ENCODE results near the gene APOO. TPM values are rescaled to one million over a fixed set of nuclear protein-coding genes. Genes with fewer than 3 reads are reported as not detected.
"Not testable (repeated sequence)": the region's sequence is repeated elsewhere in the genome, so short reads cannot be mapped to it uniquely, and the experiment has no call there.

APOO gene
- polyA plus RNA-seq, 1 donor from 2014 or later, result 42.5 TPM

DNA sequence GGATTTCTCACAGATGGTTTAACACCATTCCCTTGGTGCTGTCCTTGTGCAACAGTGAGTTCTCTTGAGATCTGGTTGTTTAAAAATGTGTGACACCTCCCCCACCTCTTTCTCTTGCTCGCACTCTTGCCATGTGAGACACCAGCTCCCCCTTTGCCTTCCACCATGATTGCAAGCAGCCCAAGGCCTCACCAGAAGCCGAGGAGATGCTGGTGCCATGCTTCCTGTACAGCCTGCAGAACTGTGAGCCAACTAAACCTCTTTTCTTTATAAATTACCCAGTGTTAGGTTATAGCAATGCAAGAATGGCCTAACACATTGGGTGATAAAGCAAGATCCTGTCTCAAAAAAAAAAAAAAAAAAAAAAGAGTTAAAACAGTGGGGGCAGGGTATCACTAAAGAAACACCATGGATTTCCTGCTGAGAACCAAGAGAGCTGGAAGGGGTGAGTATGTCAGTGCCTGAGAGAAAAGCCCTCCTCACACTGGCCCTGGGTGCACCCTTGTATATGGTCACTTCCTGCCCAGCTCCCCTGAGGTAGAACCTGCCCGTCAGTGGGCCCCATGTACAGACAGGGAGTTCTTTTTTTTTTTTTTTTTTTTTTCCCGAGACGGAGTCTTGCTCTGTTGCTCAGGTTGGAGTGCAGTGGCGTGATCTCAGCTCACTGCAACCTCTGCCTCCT is 46.4 kb downstream of the APOO start:
- no peaks in the 10 kb centered on the region for H3K9me2 ChIP-seq (ENCODE audit: insufficient read depth, low read length)
- H2AFZ ChIP-seq (ENCODE audit: low read depth, low read length), result no peak overlapping the region
- H3K36me3 ChIP-seq (ENCODE audit: insufficient read depth, low read length), result no peaks in the 10 kb centered on the region
- H3F3A ChIP-seq (ENCODE audit: insufficient read depth, low read length, poor library complexity, severe bottlenecking), result no peaks in the 10 kb centered on the region
- TF ChIP-seq, protein P1, sequence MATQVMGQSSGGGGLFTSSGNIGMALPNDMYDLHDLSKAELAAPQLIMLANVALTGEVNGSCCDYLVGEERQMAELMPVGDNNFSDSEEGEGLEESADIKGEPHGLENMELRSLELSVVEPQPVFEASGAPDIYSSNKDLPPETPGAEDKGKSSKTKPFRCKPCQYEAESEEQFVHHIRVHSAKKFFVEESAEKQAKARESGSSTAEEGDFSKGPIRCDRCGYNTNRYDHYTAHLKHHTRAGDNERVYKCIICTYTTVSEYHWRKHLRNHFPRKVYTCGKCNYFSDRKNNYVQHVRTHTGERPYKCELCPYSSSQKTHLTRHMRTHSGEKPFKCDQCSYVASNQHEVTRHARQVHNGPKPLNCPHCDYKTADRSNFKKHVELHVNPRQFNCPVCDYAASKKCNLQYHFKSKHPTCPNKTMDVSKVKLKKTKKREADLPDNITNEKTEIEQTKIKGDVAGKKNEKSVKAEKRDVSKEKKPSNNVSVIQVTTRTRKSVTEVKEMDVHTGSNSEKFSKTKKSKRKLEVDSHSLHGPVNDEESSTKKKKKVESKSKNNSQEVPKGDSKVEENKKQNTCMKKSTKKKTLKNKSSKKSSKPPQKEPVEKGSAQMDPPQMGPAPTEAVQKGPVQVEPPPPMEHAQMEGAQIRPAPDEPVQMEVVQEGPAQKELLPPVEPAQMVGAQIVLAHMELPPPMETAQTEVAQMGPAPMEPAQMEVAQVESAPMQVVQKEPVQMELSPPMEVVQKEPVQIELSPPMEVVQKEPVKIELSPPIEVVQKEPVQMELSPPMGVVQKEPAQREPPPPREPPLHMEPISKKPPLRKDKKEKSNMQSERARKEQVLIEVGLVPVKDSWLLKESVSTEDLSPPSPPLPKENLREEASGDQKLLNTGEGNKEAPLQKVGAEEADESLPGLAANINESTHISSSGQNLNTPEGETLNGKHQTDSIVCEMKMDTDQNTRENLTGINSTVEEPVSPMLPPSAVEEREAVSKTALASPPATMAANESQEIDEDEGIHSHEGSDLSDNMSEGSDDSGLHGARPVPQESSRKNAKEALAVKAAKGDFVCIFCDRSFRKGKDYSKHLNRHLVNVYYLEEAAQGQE (IDR thresholded peaks at IDR 0.05; ENCODE audit: borderline replicate concordance), result no peak
- TF ChIP-seq EP300 (conservative IDR thresholded peaks at IDR 0.05; ENCODE audit: poor library complexity, severe bottlenecking) (no peak), MXI1 (conservative IDR thresholded peaks at IDR 0.05; ENCODE audit: poor library complexity, severe bottlenecking) (no peak), SMC3 (conservative IDR thresholded peaks at IDR 0.05; ENCODE audit: poor library complexity) (no peak), TAF1 (IDR thresholded peaks at IDR 0.05; ENCODE audit: low read depth) (no peak), POLR2AphosphoS5 (IDR thresholded peaks at IDR 0.05) (no peak), EZH2 (IDR thresholded peaks at IDR 0.05; ENCODE audit: borderline replicate concordance, insufficient read depth, low read length, poor library complexity, severe bottlenecking) (no peak), RAD21 (conservative IDR thresholded peaks at IDR 0.05) (no peak)
- TF ChIP-seq, protein P2, sequence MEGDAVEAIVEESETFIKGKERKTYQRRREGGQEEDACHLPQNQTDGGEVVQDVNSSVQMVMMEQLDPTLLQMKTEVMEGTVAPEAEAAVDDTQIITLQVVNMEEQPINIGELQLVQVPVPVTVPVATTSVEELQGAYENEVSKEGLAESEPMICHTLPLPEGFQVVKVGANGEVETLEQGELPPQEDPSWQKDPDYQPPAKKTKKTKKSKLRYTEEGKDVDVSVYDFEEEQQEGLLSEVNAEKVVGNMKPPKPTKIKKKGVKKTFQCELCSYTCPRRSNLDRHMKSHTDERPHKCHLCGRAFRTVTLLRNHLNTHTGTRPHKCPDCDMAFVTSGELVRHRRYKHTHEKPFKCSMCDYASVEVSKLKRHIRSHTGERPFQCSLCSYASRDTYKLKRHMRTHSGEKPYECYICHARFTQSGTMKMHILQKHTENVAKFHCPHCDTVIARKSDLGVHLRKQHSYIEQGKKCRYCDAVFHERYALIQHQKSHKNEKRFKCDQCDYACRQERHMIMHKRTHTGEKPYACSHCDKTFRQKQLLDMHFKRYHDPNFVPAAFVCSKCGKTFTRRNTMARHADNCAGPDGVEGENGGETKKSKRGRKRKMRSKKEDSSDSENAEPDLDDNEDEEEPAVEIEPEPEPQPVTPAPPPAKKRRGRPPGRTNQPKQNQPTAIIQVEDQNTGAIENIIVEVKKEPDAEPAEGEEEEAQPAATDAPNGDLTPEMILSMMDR (IDR thresholded peaks at IDR 0.05; ENCODE audit: poor library complexity, severe bottlenecking), result no peak
- H3K9ac ChIP-seq (ENCODE audit: low read length), result no peak overlapping the region
- H3K4me3 ChIP-seq (ENCODE audit: low read length), result no peak overlapping the region
- H3K27me3 ChIP-seq (ENCODE audit: insufficient read depth, low read depth, low read length), result no peaks in the 10 kb centered on the region
- no peaks in the 10 kb centered on the region for H3K9me3 ChIP-seq (ENCODE audit: low read length)
- no peaks in the 10 kb centered on the region for H4K20me1 ChIP-seq (ENCODE audit: insufficient read depth)
- no peaks in the 10 kb centered on the region for H3K79me2 ChIP-seq (replicated peaks; ENCODE audit: insufficient read depth, low read length)
- no peak overlapping the region for H3K4me2 ChIP-seq (ENCODE audit: low read length)
- no peak overlapping the region for H3K27ac ChIP-seq (ENCODE audit: low read length)

DNA sequence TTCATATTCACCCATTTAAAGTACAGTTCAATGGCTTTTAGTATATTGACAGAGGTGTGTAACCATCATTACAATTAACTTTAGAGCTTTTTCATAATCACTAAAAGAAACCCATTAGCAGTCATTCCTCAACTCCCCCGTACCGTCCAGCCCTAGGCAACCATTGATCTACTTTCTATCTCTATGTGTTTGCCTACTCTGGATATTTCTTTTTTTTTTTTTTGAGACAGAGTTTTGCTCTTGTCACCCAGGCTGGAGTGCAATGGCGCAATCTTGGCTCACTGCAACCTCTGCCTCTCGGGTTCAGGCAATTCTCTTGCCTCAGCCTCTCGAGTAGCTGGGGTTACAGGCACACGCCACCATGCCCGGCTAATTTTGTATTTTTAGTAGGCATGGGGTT is 48.5 kb downstream of the APOO start:
- not testable (repeated sequence) for H3K27me3 ChIP-seq (ENCODE audit: insufficient read depth, low read depth, low read length); H3K4me3 ChIP-seq (ENCODE audit: low read length); H3K4me2 ChIP-seq (ENCODE audit: low read length); H2AFZ ChIP-seq (ENCODE audit: low read depth, low read length); H3K9me3 ChIP-seq (ENCODE audit: low read length); H4K20me1 ChIP-seq (ENCODE audit: insufficient read depth); H3K9me2 ChIP-seq (ENCODE audit: insufficient read depth, low read length); H3K9ac ChIP-seq (ENCODE audit: low read length); H3F3A ChIP-seq (ENCODE audit: insufficient read depth, low read length, poor library complexity, severe bottlenecking); H3K27ac ChIP-seq (ENCODE audit: low read length); H3K36me3 ChIP-seq (ENCODE audit: insufficient read depth, low read length); H3K79me2 ChIP-seq (replicated peaks; ENCODE audit: insufficient read depth, low read length)

Measured in neural cell (in vitro differentiated cells).